GM19043 (cell line): ENCODE data around the gene HNRNPH2.

ENCODE experiments used
- ATAC-seq: cut with Tn5 transposase; IDR thresholded peaks from one replicate; pipeline ENCODE4 v1.9.1; 2021; ENCODE audit warnings: low read depth; ENCODE audit not compliant: unreplicated experiment

Gene HNRNPH2

DNA sequence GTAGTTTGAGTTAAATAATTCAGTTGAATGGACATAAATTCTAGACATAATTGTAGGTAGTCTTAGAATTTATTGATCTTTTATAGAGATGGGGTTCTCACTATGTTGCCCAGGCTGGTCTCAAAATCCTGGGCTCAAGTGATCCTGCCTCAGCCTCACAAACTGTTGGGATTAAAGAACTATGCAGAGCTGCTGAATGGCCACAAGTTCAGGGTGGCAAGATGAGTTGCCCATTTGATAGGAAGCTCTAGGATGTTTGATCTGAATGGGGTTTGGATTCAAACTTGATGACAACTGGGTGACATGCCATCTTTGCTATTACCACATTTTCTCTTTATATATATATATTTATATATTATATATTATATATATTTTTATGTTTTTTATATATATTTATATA, 13.7 kb upstream of the HNRNPH2 start:
- ATAC-seq = no peak

DNA sequence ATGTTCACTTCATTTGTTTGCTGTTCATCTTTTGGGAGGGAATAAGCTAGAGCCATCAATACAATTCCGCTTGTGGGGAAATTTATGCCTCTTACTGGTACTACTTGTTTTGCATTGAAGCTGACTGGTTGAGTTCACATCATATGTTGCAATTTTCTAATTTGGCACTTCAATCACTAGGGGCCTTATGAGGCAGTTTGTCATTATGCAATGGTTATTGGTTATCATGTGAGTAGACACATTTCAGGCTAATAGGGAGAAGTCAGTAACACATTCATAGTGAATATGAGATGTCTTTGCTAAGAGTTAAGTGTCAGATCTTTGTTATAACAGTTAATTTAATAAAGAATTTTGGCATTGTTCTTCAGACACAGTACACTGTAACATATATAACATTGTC, 12.2 kb upstream of the HNRNPH2 start:
- ATAC-seq = no peak

GRCh38 chrX:101397779-101398178, 10.2 kb upstream of the HNRNPH2 start:
- no peak for ATAC-seq

GRCh38 chrX:101398694-101399093, 9.3 kb upstream of the HNRNPH2 start:
- ATAC-seq = no peak

GRCh38 chrX:101399825-101400224, 8.2 kb upstream of the HNRNPH2 start:
- ATAC-seq = no peak

DNA sequence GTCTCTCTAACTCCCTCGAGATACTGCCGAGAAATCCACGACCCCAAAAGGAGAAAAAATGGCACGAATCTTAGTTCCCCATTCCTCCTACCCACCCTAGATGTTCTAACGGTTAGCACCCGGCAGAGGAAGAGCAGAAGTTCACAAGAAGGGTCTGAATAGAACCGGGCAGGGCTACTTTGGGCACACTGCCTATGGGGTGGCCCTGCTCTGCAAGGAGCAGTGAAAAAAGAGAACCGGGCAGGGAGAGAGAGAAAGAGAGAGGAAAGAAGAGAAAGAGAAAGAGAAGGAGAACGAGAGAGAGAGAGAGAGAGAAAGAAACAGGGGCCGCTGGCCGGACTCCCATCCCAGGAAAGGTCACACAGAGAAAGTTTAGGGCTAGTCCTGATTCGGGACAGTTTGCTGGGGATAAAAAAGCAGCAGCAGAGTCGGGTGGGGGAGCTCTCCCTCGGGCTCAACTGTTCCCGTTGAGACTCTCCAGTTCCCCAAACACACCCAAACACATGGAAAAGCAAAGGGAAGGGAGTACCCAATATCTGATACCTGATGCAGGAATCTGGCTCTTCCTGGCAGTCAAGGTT, 765 bp upstream of the HNRNPH2 start:
- ATAC-seq = no peak

DNA sequence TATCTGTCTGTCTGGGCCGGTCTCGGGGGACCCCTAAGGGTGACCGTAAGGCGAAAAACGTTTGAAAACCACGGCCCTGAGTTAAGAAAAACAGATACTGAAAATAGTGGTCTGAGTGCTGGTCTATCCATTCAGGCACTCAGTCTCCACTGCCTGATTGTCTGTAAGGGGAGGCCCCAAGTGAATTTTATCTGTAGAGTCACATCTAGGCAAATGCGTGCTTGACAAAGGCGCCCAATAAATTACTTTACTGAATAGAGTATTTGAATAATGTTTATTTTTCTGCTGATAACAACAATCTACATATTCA, 465 bp downstream of the HNRNPH2 start:
- no peak for ATAC-seq

- no peak for ATAC-seq
These were observed 1.0 kb downstream of the HNRNPH2 start for GRCh38 chrX:101409043-101409442.

DNA sequence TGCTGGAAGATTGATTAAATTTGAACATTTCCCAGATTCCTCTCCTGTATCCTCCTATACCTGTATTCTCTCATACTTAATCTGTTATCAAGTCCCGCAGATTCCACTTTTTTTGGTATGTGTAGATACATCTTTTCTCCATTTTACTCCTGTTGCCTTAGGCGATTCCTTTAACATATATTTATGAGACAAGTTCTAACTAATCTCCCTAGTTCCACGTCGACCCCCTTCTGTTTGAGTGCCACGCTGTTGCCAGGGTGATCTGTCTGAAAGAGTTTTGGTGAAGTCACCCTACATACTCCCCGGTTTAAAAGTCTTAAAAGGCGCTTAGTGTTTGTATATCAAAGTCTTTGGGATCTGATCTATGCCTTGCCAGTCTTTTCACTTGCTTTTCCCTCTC, 2.4 kb downstream of the HNRNPH2 start:
- ATAC-seq = no peak

DNA sequence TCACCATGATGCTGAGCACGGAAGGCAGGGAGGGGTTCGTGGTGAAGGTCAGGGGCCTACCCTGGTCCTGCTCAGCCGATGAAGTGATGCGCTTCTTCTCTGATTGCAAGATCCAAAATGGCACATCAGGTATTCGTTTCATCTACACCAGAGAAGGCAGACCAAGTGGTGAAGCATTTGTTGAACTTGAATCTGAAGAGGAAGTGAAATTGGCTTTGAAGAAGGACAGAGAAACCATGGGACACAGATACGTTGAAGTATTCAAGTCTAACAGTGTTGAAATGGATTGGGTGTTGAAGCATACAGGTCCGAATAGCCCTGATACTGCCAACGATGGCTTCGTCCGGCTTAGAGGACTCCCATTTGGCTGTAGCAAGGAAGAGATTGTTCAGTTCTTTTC, 4.0 kb downstream of the HNRNPH2 start:
- no peak for ATAC-seq

DNA sequence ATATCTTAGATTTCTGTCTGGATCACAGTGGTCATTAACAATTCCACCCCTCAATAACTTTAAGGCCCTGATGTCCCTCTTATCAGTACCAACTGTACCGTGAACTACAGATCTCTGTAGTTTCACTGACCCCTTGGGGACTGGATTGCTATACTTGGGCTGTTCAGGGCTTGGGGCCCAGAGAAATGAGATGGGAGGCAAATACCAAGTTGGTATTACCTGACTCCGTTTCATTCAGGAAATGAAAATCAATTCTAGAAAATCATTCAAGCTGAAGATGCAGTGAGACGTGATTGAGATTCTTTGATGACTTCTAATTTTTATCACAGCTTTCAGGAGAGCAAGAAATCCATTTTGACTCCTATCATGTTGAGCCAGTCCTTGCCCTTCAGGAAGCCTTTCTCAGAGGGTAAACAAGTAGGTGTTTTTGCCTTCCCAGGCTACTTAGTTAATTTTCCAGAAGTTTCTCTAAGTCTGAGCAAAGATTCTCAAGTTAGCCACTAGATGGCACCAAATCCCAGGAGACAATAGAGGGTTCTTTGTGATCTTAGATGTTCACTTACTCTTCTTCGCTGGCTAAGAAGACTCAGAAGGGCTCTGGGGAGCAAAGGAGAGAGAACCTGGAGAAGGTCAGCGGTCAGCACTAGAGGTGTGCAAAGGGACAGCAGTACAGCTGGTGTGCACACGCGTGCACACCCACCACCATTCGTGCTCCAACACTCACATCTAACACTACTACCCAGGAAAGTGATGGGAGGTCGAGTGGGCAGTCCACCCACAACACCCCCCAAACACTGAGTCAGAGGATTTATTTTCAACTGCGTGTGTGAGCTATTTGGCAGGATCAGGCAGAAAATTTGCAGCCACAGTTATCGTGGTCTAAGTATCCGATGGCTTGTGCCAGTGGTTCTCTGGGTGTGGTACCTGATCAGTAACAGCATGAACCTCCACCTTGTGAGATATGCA, 7.4 kb downstream of the HNRNPH2 start:
- peak; percentile 52 for ATAC-seq

- ATAC-seq = no peak
These were observed 8.7 kb downstream of the HNRNPH2 start for GRCh38 chrX:101416691-101417090.

GRCh38 chrX:101417190-101417589, 9.2 kb downstream of the HNRNPH2 start:
- ATAC-seq = no peak

DNA sequence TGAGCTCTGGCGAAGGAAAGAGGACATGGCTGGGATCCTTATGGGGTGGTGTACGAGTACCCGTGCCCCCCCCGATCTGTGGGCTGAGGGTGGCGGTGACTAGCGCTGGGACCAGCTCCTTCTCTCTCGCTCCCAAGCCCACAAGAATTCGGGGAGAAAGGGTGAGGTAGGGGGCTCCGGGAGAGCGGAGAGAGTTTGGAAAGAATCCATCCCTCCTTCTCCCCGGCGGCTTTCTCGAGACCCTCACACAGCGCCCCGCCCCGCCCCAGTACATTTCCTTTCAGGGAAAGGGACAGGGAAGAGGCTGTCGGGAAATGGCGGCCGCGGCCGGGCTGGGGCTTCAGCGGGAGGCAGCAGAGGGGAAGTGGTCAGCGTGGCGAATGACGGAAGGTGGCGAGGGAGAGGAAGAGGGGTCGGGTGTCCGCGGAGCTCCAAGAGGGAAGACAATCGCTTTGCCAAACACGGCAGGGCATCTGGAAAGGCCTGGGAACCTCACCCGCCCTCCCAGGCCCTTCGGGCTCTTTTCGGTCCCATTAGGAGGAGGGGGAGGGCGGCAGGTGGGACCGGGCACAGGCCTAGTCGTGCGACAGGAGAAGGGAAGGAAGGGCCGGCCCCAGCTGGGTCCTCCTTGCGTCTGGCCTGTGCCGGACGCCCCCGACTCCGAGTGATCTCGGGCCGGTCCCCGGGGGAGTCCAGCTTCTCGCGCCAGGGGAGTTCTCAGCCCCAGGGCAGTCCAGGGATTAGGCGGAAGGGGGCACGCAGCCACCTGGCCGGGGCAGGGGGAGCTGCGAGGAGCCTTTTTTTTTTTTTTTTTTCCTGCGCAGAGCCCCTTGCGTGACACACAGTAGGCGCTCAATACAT, 10.2 kb downstream of the HNRNPH2 start:
- ATAC-seq = peak; percentile 49

DNA sequence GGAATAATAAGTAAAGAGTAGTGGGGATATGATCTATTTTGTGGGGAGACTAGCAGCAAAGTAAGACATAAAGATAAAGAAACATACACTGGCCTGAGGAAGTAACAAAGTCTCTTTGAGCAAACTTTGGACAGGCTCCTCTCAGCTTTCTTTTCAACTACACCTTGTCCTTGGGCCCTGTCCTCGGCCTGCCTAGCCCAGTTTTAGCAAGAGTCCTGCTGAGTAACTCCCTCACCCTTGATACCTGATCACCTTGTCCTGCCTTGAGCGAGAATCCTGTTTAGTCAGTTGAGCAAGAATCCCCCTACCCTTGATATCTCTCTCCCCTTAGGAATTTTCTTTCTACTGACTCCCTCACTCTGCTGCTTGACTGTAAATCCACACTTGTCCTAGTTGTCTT, 11.5 kb downstream of the HNRNPH2 start:
- ATAC-seq = no peak

DNA sequence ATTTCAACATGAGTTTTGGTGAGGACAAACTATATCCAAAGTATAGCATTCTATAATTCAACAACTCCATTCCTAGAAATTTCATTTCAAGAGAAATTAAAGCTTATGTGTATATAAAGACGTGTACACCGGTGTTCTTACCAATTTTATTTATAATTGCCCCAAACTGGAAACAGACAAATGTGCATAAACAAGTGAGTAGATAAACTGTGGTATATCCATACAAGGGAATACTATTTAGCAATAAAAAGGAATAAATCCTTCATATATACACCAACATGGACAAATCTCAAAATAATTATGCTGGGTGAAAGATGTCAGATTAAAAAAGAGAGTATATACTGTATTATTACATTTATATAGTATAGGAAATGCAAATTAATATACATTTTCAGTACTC, 19.9 kb downstream of the HNRNPH2 start:
- ATAC-seq = no peak

DNA sequence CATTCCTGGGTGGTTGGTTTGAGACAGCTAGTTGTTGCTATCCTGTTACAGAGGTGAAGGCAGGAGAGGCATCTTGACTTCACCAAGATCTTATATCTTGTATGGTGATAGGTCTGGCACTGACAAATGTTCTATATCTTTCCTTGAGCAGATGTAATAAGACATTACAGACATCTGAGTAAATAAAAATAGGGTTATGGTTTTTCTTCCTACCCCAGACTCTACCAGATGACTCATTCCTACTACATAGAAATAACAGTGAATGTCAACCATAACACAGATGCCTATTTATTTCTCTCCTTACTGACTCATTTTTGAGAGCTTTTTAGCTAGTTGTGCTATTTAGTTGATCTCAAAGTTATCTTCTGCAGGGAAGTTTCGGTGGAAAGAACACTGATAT, 21.9 kb downstream of the HNRNPH2 start:
- ATAC-seq = peak; percentile 58

GRCh38 chrX:101430457-101431078, 22.5 kb downstream of the HNRNPH2 start:
- peak; percentile 90 for ATAC-seq

- ATAC-seq = no peak
These were observed 34.1 kb downstream of the HNRNPH2 start for GRCh38 chrX:101442085-101442484.

DNA sequence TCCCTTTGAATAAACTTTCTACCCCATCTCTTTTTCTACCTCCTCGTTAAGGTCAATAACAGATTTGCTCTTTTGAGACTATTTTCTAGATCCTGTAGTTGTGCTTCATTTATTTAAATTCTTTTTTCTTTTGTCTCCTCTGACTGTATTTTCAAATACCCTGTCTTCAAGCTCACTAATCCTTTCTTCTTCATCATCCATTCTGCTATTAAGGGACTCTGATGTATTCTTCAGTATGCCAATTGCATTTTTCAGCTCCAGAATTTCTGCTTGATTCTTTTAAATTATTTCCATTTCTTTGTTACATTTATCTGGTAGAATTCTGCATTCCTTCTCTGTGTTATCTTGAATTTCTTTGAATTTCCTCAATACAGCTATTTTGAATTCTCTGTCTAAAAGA, 41.3 kb downstream of the HNRNPH2 start:
- ATAC-seq = no peak

GRCh38 chrX:101450085-101450484, 42.1 kb downstream of the HNRNPH2 start:
- ATAC-seq = no peak
